Measurements from ENCODE around the gene NR2E1. TPM values are rescaled to one million over a fixed set of nuclear protein-coding genes. Genes with fewer than 3 reads are reported as not detected.

NR2E1 gene
- total RNA-seq, 1 experiment from 2014 or later, result not detected

GRCh38 chr6:108195209-108195608 is 29.4 kb downstream of the NR2E1 start:
- H3K9me3 Mint-ChIP-seq (ENCODE audit: unreplicated experiment), result no peaks in the 10 kb centered on the region
- H3K27me3 Mint-ChIP-seq (ENCODE audit: insufficient read depth, unreplicated experiment), result no peaks in the 10 kb centered on the region
- TF ChIP-seq, protein P1, sequence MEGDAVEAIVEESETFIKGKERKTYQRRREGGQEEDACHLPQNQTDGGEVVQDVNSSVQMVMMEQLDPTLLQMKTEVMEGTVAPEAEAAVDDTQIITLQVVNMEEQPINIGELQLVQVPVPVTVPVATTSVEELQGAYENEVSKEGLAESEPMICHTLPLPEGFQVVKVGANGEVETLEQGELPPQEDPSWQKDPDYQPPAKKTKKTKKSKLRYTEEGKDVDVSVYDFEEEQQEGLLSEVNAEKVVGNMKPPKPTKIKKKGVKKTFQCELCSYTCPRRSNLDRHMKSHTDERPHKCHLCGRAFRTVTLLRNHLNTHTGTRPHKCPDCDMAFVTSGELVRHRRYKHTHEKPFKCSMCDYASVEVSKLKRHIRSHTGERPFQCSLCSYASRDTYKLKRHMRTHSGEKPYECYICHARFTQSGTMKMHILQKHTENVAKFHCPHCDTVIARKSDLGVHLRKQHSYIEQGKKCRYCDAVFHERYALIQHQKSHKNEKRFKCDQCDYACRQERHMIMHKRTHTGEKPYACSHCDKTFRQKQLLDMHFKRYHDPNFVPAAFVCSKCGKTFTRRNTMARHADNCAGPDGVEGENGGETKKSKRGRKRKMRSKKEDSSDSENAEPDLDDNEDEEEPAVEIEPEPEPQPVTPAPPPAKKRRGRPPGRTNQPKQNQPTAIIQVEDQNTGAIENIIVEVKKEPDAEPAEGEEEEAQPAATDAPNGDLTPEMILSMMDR (IDR thresholded peaks at IDR 0.05; ENCODE audit: unreplicated experiment), result no peak
- CTCF ChIA-PET, result no interaction called here
- peaks cover 13% of the 10 kb centered on the region for H3K4me1 Mint-ChIP-seq (ENCODE audit: insufficient read depth, unreplicated experiment)
- intact Hi-C loops (cut with micrococcal nuclease), result no loop called here
- no TSS peak for BruUV-seq (replicated peaks)
- no peaks in the 10 kb centered on the region for H3K36me3 Mint-ChIP-seq (ENCODE audit: insufficient read depth, unreplicated experiment)
- POLR2A ChIA-PET, result no interaction called here
- DNase-seq (ENCODE audit: unreplicated experiment), result no peak
- H3K4me3 Mint-ChIP-seq (ENCODE audit: unreplicated experiment), result no peak overlapping the region
- no peak overlapping the region for H3K27ac Mint-ChIP-seq (ENCODE audit: low read depth, unreplicated experiment)

GRCh38 chr6:108198761-108199498 is 33.1 kb downstream of the NR2E1 start:
- no peak for DNase-seq (ENCODE audit: unreplicated experiment)
- CTCF ChIA-PET, result no interaction called here
- TF ChIP-seq, protein P1 (IDR thresholded peaks at IDR 0.05; ENCODE audit: unreplicated experiment), result no peak
- Mint-ChIP-seq H3K4me1 (ENCODE audit: insufficient read depth, unreplicated experiment) (peaks cover 10% of the 10 kb centered on the region), H3K36me3 (ENCODE audit: insufficient read depth, unreplicated experiment) (no peaks in the 10 kb centered on the region), H3K27me3 (ENCODE audit: insufficient read depth, unreplicated experiment) (no peaks in the 10 kb centered on the region), H3K4me3 (ENCODE audit: unreplicated experiment) (no peak overlapping the region), H3K9me3 (ENCODE audit: unreplicated experiment) (no peaks in the 10 kb centered on the region), H3K27ac (ENCODE audit: low read depth, unreplicated experiment) (no peak overlapping the region)
- no TSS peak for BruUV-seq (replicated peaks)
- intact Hi-C loops (cut with micrococcal nuclease), result no loop called here
- POLR2A ChIA-PET, result interaction anchor here (0.7 kb wide), 2 partner anchors 19 kb away, joined by 3 read pairs; no protein-coding TSS in a partner anchor

GRCh38 chr6:108200186-108200585 is 34.4 kb downstream of the NR2E1 start:
- ChIA-PET CTCF (interaction anchor here (0.5 to 0.7 kb wide), 2 partner anchors 220 to 938 kb away, joined by 3 to 4 read pairs; no protein-coding TSS in a partner anchor), POLR2A (interaction anchor here (0.9 to 1.0 kb wide), 3 partner anchors 14 to 242 kb away, joined by 3 to 5 read pairs (median 3); partner anchors contain the start of genes SEC63 and SNX3)
- TF ChIP-seq, protein P1 (IDR thresholded peaks at IDR 0.05; ENCODE audit: unreplicated experiment), result no peak
- no TSS peak for BruUV-seq (replicated peaks)
- Mint-ChIP-seq H3K27ac (ENCODE audit: low read depth, unreplicated experiment) (peak overlapping the region; percentile 40), H3K4me1 (ENCODE audit: insufficient read depth, unreplicated experiment) (peaks cover 9% of the 10 kb centered on the region), H3K4me3 (ENCODE audit: unreplicated experiment) (no peak overlapping the region), H3K36me3 (ENCODE audit: insufficient read depth, unreplicated experiment) (no peaks in the 10 kb centered on the region), H3K9me3 (ENCODE audit: unreplicated experiment) (no peaks in the 10 kb centered on the region), H3K27me3 (ENCODE audit: insufficient read depth, unreplicated experiment) (no peaks in the 10 kb centered on the region)
- intact Hi-C loops (cut with micrococcal nuclease), result no loop called here
- DNase-seq (ENCODE audit: unreplicated experiment), result no peak

- ChIA-PET CTCF (interaction anchor here (0.5 to 0.7 kb wide), 3 partner anchors 220 to 938 kb away, joined by 3 to 4 read pairs (median 3); no protein-coding TSS in a partner anchor), POLR2A (interaction anchor here (0.9 to 1.0 kb wide), 3 partner anchors 13 to 243 kb away, joined by 3 to 5 read pairs (median 3); partner anchors contain the start of genes SEC63 and SNX3)
- Mint-ChIP-seq H3K27me3 (ENCODE audit: insufficient read depth, unreplicated experiment) (no peaks in the 10 kb centered on the region), H3K4me1 (ENCODE audit: insufficient read depth, unreplicated experiment) (peaks cover 9% of the 10 kb centered on the region), H3K27ac (ENCODE audit: low read depth, unreplicated experiment) (peak overlapping the region; percentile 40), H3K36me3 (ENCODE audit: insufficient read depth, unreplicated experiment) (no peaks in the 10 kb centered on the region), H3K4me3 (ENCODE audit: unreplicated experiment) (no peak overlapping the region), H3K9me3 (ENCODE audit: unreplicated experiment) (no peaks in the 10 kb centered on the region)
- DNase-seq (ENCODE audit: unreplicated experiment), result peak; percentile 93
- no TSS peak for BruUV-seq (replicated peaks)
- intact Hi-C loops (cut with micrococcal nuclease), result no loop called here
- TF ChIP-seq, protein P1 (IDR thresholded peaks at IDR 0.05; ENCODE audit: unreplicated experiment), result no peak
Observed at GRCh38 chr6:108200631-108201030, 34.8 kb downstream of the NR2E1 start.

All from MCF 10A (cell line).